Caki2 (cell line): ENCODE results near the gene FTO. TPM values are rescaled to one million over a fixed set of nuclear protein-coding genes. Genes with fewer than 3 reads are reported as not detected.
"Not testable (repeated sequence)": the region's sequence is repeated elsewhere in the genome, so short reads cannot be mapped to it uniquely, and the experiment has no call there.

Experiments
- DNase-seq: peaks from one replicate; pipeline ENCODE4 v3.0.0-alpha.2; 2015; ENCODE audit warnings: low read depth
- in situ Hi-C: cut with HindIII; loops from 2 replicates; pipeline ENCODE4 v1.10.0; 2016; ENCODE audit warnings: low sequenced_read_pairs, low pct_unique_long_range_greater_than_20kb, mixed read lengths
- total RNA-seq: library from RNA; depleted of rRNA; stranded (reverse); fragments of >200 nt; shearing (Covaris generic); gene quantifications from 2 replicates; pipeline ENCODE4 v1.2.3, GENCODE V29; 2014; ENCODE audit warnings: low replicate concordance

The FTO gene
- total RNA-seq, 1 experiment from 2014 or later: 45.9 TPM

DNA sequence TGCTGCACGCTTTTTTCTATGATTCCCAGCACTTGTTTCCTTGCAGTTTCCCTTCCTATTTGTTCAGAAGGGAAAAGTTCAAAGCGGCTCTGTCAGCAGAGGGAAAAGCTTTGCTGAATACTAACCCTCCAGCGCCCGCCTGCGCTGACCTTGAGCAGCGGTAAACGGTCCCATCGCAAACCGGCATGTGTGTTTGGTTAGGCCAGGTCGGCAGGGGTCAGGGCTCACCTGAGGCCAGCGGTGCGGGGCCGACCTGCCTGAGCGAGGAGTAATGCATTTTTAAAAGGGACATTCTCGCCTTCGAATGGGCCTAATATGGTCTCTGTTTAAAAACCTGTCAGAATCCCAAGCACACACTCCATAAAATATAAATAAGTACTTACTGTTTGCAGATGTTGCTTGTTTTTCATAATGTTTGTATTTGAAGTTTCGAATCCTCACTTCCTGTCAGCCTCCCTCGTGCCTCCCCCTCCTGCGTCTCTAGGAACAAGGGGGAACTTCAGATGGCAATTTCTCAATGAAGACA lies 472.5 kb downstream of the FTO start:
- in situ Hi-C loops: no loop called here
- DNase-seq: no peak

GRCh38 chr16:54177052-54177861 lies 473.3 kb downstream of the FTO start:
- DNase-seq: no peak
- in situ Hi-C loops: no loop called here

- in situ Hi-C loops: no loop called here
These were observed 474.0 kb downstream of the FTO start for GRCh38 chr16:54177862-54178477.

DNA sequence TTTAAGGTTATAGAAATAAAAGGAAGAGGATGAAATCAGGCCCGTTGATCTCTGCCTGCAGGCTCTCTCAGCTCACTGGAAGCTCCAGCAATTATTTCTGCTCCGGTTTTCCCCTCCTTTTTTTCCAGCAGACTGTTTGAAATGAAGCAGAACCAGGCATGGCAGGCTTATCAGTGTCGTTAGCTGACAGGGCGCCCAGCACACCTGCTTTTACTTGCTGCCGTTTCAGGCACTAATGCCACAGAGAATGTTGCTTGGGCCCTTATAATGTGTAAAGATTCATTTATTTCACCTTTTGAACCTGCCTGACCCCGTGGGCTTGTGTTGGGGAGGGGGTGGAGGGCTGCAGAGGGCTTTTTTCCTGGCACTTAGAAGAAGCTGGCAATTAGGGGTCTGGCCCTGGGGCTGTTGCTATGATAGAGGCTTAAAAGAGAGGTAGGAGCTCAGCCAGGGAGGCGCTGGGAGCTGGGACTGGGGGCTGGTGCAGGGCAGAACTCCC lies 474.6 kb downstream of the FTO start:
- no peak for DNase-seq
- in situ Hi-C loops: no loop called here

More at GRCh38 chr16:54177862-54178477, 474.0 kb downstream of the FTO start:
- DNase-seq: no peak

DNA sequence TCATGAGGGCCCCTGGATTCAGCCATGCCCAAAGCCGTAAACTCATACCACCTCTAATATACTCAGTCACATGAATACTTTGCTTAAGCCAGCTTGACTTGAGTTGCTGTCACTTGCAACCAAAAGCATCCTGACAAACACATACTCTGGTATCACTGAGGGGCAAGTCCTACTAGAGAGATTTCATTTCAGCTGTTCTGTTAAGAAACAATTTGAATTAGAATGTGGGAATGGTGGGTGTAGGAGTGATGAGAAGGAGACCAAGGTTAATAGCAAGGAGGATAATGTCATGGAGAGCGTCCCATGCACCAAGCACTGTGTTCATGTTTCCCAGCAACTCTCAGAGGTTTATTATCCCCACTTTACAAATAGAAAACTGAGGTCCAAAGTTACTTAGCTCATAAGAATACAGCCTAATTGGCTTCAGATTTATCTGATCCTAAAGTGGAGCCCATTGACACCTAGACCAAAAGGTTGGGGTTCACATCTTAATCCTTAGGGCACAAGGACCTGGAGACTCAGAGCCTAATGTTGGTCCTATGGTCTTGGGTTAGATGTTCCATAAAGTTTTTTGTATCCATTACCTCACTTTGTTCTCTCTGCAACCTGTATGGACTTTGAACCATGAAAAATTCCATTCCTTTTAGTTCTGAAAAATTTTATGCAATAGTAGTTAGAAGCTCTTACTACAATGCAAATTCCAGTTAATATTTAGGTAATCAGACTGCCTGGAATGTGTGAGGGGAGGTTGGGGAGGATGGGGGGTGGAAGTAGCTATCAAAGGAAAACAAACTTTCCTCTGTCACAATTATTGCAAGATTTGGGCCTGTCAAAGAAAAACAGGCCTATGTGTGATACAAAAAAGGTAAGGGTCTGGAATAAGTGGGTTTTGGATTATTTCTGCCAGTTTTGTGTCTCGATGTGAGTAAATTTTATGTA lies 476.7 kb downstream of the FTO start:
- DNase-seq: peak; percentile 10
- in situ Hi-C loops: no loop called here

DNA sequence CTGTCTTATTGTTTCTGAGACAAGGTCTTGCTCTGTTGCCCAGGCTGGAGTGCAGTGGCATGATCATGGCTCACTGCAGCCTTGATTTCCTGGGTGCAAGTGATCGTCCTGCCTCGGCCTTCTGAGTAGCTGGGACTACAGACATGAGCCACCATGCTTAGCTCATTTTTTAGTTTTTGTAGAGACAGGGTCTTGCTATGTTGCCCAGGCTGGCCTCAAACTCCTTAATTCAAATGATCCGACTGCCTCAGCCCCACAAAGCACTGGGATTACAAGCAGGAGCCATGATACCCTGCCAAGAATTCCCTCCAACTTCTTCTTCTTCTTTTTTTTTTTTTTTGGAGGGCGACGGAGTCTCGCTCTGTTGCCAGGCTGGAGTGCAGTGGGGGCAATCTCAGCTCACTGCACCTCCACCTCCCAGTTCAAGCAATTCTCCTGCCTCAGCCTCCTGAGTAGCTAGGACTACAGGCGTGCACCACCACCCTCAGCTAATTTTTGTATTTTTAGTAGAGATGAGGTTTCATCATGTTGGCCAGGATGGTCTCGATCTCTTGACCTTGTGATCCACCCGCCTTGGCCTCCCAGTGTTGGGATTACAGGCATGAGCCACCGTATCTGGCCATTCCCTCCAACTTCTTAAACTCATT lies 477.9 kb downstream of the FTO start:
- in situ Hi-C loops, DNase-seq: not testable (repeated sequence)

DNA sequence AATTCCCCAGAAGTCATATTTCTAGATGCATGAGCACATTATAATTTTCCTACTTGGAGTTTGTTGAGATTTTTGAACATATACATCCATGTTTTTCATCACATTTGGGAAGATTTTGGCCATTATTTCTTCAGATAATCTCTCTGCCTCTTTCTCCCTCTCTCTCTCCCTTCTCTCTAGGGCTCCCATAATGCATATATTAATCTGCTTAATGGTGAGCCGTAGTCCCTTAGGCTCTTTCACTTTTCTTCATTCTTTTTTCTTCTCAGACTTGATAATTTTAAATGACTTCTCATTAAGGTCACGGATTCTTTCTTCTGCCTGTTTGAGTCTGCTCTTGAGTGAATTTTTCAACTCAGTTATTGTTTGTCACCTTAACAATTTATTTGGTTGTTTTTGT lies 481.1 kb downstream of the FTO start:
- in situ Hi-C loops: no loop called here
- DNase-seq: no peak

DNA sequence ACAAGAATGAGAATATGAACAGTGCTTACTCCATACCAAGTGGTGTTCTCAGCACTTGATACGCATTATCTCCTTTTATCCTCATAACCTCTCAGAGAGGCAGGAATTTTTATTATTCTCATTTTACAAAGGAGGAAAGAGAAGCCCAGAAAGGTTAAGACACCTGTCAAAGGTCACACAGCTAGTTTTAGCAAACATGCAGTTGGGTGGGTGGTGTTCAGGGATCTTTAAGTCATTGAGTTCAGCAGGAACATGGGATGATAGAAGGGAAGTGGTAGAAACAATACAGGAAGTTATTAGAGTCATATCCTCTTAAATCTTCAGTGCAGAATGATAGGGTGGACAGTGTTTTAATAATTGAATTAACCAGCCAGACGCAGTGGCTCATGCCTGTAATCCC lies 487.2 kb downstream of the FTO start:
- no peak for DNase-seq
- in situ Hi-C loops: no loop called here

DNA sequence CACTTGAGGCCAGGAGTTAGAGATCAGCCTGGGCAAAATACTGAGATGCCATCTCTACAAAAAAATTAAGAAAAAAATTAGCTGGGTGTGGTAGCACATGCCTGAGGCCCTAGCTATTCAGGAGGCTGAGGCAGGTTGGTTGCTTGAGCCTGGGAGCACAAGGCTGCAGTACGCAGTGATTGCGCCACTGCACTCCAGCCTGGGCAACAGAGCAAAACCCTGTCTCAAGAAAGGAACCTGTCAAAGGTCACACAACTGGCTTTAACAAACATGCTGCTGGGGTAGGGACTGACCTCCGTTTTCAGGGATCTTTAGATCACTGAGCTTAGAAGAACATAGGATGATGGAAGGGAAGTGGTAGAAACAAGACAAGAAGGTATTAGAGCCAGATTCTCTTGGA lies 487.6 kb downstream of the FTO start:
- in situ Hi-C loops: no loop called here
- no peak for DNase-seq

DNA sequence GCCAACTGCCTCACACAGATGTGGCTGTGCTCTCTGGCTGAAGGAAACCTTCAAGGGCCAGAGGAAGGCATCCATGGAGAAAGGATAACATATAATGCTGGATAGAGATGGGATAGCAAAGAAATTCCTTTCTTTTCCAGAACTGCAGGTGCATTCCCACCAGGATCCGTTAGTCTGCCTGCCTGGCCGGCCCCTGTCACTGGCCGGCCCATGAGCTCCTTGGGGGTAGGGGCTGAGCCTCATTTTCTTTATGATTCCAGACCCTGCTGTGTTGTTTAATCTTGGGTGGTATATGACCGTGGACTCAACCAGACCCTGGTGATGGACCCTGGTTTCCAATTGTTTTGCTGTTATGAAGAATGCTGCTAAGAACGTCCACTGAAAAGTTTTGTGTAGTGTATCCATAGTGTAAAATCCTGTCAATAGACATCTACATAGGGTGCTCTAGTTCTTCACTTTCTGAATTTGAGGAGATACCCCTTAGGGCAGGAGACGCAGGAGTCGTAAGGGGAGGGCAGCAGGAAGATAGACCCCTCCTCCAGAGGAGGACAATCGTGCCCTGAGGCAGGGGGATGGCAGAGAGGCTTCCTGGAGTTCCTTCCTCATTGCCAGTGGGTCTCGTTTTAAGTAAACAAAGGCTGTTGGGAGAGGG lies 489.2 kb downstream of the FTO start:
- in situ Hi-C loops: no loop called here
- no peak for DNase-seq

DNA sequence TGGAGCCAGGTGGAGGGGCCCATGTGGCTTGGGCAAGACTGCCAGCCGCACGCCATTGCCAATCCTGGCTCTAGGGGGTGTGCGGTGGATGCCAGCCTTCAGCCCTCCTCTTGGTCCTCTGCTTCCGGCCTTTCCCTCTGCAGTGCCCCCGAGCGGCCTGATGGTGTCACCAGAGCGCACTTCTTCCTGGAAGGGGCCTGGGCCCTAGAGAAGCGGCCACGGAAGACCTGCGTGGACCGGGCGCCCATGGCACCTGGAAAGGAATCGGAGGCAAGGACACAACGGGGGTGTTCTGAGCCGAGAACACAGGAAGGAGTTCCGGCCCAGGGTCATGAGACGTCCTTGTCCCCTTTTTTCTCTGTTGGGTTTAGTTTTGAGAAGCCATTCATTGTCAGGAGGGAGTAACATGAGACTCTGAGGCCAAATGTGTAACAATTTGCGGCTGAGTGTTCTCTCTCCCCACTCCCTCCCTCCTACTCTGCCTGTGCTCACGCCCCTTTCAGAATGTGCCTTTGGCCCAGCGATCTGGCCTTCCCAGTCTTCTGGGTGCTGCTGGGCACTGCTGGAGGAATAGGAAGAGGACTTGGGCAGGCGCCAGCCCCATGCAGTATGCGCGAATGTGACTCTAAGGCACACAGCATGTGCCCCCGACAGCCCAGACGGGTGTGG lies 489.8 kb downstream of the FTO start:
- in situ Hi-C loops: no loop called here
- DNase-seq: peak; percentile 18

- in situ Hi-C loops: no loop called here
These were observed 490.4 kb downstream of the FTO start for GRCh38 chr16:54194334-54194743.

GRCh38 chr16:54197758-54198157 lies 493.8 kb downstream of the FTO start:
- DNase-seq: no peak
- in situ Hi-C loops: no loop called here

More at GRCh38 chr16:54194334-54194743, 490.4 kb downstream of the FTO start:
- DNase-seq: no peak

DNA sequence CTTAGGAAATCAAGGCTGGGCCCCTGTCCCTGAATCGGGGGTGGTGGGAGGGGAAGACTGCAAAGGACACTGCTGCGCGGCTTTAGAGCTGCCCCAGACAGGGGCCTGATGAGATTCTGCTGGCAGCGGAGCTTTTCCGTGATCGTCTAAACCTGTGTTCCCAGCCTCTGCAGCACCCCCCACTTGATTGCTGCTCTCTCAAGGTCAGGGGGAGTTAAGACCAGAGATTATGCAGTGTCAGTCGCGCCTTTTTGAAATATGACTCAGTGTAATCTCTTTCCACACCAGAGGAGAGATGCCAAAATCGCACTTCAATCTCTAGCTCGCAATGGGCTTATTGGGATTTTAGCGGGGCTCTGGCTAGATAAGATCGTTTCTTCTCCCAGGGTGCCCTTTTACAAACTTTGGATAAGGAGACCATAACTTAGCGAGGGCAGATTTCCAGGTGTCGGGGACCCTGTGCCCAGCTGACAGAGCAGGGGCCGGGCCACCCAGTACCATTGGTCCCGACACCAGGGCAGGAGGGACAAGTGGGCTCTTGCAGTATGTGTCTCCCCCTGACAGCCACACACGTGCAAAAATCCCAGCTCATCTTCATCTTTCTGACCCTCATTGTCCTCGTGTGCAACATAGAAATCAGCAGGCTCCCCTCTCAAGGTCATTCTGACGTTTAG lies 495.7 kb downstream of the FTO start:
- in situ Hi-C loops: no loop called here
- DNase-seq: no peak

DNA sequence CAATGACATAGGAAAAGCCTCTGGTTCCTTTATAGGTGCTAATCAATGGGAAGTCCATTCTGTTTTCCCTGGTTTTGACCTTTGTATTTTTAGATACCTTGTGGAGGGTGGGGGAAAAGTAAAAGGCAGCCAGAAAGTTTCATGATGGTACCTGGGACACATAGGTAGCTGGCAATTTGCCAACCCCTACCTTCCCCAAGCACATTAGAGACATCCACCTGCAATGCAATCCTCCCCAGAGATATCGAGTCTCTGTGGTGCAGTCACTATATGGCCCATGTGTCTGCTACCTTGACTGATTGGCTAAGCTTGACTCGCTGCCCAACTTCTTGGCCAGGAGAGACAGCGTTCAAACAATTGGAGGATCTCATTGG lies 496.2 kb downstream of the FTO start:
- in situ Hi-C loops: no loop called here
- no peak for DNase-seq

GRCh38 chr16:54200720-54201119 lies 496.8 kb downstream of the FTO start:
- DNase-seq: no peak
- in situ Hi-C loops: no loop called here

GRCh38 chr16:54201200-54201599 lies 497.2 kb downstream of the FTO start:
- in situ Hi-C loops: no loop called here
- peak; percentile 4 for DNase-seq
